GM21786 (cell line): ENCODE data around the gene ROGDI.

Experiments
- ATAC-seq: cut with Tn5 transposase; IDR thresholded peaks from one replicate; pipeline ENCODE4 v1.9.1; 2021; ENCODE audit not compliant: unreplicated experiment

Gene ROGDI

DNA sequence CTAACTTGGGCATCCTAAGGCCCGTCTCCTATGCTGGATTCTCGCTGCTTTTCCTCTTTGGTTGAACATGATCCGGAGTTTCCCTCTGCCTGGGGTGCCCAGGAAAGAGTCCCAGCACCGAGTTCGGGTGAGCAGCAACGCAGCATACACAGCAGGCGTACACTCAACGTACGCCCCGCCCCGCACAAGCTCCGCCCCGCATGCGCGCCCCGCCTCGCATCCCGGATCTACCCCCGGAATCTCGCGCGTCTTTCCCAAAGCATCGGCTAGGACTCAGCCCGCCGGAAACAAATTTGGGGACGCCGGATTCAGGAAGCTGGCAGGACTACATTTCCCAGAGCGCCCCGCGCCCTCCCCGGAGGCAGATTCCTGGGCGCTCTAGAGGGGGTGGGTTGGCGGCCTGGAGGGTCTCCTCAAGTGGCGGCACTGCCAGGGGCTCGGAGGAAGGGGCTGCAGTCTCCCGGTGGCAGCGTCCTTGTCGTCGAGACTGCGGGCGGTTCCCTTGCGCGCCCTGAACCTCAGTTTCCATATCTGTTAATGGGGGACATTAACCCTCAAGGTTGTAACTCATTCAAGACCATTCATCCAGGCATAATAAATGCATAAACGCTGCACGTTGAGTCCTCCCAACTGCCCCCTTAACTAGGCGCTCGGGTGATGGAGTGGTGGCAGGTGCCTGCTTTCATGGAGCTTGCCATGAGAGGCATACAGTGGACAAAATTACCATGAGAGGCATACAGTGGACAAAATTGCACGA, 33.7 kb downstream of the ROGDI start:
- peak; percentile 62 for ATAC-seq

DNA sequence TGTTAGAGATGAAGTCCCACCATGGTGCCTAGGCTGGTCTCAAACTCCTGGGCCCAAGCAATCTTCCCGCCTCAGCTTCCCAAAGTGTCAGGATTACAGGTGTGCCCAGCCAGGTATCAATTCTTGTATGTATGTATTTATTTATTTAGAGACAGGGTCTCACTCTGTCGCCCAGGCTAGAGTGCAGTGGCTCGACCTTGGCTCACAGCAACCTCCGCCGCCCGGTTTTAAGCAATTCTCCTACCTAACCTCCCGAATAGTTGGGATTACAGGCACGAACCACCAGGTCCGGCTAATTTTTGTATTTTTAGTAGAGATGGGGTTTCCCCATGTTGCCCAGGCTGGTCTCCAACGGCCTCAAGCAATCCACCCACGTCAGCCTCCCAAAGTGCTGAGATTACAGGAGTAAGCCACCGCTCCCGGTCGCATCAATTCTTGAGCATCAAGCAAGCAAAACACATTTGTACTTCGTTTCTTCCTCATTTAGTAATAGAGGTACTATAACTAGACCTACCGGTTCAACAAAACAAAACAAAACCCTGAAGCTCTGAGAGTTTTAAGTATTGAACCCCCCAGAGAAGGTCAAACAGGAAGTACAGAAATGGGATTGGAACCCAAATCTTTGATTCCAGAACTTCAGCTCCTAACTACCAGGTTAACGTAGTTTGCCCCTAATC, 34.4 kb downstream of the ROGDI start:
- no peak for ATAC-seq

DNA sequence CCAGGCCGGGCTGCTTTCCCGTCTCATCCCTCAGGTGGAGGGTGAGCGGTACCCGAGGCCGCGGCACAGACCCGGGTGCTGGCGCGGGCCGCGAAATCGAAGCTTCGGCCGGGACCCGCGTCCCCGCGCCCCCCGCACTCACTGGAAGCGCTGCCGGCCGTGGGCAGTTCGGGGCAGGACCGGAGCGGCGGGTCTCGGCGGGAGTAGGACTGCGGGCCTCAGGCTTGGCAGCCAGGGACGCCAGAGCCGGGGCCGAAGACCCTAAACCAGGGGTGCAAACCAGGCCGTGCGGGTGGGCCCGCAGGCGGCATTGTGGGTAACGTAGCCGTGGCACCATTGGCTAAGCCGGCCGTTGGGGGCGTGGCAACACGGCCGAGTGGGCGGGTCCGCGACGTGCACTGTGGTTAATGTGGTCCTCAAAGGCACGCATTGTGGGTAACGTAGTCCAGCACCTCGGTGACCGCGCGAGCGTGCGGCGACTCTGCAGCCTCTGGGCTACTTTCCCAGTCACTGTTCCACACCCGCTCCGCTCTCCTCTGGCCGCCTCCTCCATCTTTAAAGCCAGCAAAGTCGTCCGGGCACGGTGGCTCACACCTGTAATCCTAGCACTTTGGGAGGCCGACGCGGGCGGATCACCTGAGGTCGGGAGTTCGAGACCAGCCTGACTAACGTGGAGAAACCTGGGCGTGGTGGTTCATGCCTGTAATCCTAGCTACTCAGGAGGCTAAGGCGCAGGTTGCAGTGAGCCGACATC, 35.4 kb downstream of the ROGDI start, which contains the start of gene ZNF500:
Gene ZNF500, minus strand, starts transcription at position 288 of the 754 bp plus-strand sequence. CDS start 1,184 bp downstream, outside the sequence.
- ATAC-seq, result peak; percentile 91

DNA sequence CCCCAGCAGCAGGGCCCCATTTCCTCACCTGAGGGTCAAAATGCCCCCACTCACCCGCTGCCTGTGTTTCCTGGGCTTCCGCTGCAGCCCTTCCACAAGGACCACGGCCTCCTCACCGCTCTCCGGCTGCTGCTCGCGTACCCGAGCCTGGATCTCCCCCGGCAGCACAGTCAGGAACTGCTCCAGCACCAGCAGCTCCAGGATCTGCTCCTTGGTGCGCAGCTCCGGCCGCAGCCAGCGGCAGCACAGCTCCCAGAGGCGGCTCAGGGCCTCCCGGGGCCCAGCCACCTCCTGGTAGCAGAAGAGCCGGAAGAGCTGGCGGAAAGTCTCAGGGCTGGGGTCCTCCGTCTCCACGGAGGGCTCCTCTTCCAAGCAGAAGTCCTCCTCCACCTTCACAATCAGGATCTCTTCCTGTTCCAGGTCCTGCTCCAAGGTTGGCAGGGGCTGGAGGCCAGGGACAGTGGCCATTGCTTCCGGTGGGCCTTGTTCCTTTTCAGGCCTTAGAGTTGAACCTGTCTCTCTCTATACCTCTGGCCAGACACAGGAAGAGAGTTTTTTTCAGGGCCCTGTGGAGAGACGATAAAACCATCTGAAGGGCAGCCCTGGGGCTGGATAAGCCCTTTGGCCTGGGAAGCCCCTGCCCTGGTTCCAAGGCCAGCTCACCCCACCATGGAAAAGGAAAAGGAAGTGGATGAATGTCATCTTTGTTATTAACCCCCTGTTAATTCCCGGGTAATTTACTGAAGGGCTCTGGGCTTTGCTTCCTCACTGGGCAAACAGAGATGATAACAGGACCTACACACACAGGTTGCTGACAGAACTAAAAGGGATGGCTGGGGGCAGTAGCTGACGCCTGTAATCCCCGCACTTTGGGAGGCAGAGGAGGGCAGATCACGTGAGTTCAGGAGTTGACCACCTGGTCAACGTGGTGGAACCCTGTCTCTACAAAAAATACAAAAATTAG, 36.6 kb downstream of the ROGDI start:
- no peak for ATAC-seq

DNA sequence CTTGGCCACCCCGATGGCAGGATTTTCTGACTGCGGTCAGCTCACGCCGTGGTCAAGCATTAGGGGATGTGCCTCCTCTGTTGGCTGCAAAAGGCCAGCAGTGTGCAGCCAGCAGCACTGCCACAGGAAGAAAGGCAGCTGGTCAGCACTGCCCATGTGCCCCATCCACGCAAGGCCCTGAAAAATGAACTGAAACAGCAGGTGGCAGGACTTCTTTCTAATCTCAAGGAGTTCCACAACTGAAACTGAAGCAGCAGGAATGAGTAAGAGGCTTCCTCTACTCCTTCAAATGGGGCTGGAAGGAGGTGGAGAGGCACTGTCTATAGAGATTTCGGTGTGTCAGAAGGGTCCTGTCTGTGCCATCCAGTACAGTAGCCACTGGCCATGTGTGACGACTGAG, 38.6 kb downstream of the ROGDI start:
- no peak for ATAC-seq

DNA sequence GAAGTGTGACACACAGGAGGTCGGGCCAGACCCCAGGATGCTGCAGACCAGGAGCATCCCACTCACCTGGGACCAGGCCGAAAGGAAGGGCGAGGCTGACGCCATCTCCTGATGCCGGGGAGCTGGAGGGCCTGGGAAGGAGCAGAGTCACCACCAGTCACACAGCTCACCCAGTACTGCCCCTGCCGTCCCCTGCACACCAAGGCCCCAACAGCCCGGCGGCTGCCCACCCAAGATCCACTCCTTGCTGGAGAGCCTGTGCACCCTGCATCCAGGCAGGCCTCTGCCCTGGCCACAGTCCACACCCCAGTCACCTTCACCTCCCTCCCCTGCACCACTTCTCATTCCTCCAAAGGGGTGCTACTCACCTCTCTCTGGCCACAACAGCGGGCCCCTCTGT, 40.2 kb downstream of the ROGDI start:
- ATAC-seq, result no peak

DNA sequence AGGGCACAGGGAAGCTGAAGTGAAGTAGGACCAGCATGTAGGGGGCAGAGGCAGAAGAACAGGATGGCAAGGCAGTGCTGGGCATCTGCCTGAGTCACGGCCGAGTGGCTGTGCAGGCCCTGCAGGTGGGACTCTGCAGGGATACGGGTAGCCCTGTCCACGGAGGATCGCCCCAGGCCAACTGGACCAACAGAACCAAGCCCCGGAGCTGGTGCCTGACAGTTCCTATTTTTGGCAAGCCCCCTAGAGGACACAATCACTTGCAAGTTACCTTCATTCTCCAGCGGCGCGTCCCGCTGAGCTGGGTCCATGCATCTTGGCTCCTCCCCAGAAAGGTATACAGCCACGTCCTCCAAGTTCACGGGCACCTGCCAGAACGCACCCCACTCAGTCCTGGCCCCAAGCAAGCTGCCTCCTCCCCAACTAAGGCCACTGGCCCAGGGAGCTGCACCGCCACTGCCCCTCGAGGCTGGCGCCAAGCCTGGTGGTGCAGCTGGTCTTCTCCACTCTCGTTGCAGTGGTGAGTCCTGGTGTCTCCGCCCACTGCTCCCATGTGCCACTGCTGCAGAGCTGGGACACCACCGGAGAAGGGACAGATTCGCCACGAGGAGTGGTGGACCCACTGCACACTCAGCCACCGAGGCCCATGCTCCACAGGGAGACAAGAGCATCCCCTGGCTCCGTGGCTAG, 42.1 kb downstream of the ROGDI start:
- no peak for ATAC-seq

DNA sequence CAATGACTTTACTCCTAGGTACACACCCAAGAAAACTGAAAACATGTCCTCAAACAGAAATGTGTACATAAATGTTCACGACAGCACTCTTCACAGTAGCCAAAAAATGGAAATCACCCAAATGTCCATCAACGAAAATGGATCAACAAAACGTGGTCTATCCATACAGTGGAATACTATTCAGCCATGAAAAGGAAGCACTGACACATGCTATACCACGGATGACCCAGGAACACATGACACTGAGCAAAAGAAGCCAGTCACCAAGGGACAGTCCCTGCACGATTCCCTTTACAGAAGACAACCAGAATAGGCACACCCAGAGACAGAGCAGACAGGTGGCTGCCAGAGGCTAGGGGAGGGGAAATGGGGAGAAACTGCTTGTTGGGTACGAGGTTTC, 46.7 kb downstream of the ROGDI start:
- no peak for ATAC-seq

DNA sequence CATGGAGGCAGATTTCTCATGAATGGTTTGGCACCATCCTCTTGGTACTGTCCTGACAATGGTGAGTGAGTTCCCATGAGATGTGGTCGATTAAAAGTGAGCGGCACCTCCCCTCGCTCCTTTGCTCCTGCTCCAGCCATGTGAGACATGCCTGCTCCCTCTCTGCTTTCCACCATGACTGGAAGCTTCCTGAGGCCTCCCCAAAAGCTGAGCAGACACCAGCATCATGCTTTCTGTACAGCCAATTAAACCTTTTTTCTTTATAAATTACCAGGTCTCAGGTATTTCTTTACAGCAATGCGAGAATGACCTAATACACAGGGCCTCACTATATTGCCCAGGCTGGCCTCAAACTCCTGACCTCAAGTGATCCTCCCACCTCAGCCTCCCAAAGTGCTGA, 47.6 kb downstream of the ROGDI start:
- ATAC-seq, result no peak

DNA sequence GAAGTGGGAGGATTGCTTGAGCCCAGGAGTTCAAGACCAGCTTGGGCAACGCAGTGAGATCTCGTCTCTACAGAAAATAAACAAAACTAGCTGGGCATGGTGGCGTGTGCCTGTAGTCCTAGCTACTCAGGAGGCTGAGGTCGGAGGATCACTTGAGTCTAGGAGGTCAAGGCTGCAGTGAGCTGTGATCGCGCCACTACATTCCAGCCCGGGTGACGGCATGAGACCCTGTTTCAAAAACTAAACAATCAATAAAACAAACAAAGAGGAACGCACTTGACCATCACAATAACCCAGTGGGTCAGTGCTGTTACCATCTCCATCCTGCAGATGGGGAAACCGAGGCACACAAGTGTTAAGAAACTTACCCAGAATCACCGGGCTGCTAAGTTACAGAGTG, 49.2 kb downstream of the ROGDI start:
- ATAC-seq, result no peak

DNA sequence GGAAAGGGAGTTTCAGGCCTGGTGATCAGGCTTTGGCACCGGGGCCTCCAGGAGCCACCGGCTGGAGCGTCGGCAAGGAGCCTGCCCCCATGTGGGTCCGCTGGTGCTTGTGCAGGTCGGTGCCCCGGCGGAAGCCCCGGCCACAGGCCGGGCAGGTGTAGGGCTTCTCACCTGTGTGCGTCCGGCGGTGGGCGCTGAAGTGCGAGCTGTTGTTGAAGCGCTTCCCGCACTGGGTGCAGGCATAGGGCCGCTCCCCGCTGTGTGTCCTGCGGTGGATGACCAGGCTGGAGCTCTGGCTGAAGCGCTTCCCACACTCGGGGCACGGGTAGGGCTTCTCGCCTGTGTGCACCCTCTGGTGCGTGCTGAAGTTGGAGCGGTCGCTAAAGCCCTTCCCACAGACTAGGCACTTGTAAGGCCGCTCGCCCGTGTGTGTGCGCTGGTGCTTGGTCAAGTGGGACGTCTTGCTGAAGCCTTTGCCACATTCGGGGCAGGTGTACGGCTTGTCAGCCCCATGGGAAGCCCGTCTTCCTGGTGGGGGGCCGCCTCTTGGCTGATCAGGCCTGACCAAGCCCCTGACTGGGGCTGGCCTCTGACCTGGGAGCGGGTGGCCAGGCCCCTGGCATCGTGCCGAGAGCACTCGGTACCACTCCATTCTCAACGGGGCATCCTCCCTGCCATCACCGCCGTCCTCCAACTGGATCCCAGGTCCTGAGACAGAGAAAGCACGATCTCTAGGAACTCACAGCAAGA, 49.9 kb downstream of the ROGDI start:
- ATAC-seq, result no peak

DNA sequence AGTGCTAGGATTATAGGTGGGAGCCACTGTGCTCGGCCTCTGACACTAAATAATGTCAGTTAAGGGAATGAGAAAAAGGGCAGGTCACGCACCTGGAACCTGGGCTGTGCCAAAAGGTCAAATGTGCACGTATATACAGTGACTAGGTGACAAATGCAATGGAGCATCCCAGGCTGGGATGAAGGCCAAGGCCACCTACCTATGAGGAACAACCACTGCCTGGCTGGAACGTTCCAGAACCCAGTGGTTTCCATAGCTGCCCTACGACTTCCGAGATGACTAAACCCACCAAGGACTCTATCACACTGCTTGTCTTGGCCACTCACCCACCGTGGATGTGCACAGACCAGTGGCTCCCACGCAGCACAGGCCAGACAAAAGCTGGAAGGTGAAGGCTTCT, 51.5 kb downstream of the ROGDI start:
- ATAC-seq, result no peak

DNA sequence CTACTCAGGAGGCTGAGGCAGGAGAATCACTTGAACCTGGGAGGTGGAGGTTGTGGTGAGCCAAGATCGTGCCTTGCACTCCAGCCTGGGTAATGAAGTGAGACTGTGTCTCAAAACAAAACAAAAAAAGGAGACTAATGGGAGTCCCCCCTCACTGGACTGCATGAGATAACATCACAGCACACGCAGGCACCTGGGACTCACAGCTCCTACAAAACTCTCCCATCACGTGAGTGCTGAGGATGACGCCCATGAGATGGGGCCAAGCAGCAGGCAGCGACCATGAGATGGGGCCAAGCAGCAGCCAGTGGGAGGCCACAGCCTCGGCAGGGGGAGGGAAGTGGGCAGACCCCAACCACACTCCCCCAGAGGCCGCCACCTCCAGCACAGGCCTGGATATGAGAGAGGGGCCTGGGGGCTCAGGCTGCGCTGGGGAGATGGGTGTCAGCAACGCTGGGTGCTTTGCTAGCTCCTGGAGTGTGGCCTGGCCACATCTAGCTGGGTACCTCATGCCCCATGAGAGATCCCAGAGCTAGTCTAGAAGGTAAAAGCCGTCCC, 52.7 kb downstream of the ROGDI start:
- ATAC-seq, result no peak

DNA sequence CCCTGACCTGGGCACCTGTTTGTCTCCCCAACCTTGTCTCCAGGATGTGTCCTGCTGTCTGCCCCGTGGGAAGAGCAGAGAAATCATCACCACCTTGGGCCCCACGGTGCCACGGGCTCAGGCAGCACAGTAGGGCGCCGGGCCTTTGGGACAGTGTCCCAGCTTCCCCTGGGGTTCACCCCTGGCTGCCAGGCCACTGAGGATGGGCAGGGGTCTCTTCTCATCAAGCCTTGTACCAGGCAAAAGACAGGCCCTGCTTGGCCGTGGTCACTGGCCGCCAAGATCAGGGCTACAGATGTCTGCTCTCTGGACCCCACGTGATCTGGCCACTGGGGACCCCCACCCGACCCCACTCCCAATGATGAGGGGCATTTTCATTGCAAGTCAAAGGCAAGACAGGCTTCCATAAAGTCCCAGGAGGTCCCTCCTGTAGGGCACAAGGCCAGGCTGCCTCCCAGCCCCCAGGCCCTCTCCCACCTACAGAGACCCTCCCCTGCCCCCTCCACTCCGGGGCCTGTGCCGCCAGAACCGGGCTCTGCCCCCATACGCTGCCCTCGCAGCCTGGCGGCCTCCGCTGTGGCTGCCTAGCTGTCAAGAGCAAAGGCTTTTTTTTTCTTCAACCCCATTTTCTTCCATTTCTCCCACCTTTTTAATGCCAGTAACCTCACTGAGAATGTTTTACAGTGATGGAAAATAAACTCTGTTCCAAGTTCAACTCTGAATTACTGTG, 53.6 kb downstream of the ROGDI start:
- no peak for ATAC-seq

DNA sequence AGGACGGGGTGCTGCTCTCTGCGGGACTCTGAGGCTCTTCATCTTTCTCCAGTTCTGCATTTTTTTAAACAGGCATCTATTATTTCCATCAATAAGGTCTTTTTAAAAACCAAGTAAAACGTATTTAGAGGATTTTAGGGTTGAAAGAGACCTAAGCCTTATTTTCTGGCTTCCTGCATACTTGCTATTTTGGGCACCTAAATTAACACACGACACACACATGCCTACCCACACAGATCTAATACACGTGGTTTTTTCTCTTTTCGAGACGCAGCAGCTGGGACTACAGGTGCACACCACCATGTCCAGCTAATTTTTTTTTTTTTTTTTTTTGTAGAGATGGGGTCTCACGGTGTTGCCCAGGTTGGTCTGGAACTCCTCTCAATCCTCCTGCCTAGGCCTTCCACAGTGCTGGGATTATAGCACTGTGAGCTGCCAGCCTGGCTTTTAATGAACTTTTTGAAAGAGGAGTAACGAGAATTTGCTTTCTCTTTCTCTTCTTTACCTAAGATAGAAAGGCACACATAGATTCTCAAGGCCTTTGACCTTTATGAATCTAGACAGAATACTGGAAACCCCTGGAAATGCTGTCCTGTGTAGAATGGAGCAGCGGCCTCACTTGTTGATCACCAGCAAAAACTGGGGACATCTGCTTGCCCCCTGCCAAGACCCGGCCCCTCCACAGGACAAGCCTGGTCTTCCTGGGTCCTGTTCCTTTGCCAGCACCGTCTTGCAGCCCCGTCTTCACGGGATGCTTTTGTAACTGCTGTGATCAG, 54.3 kb downstream of the ROGDI start:
- no peak for ATAC-seq

DNA sequence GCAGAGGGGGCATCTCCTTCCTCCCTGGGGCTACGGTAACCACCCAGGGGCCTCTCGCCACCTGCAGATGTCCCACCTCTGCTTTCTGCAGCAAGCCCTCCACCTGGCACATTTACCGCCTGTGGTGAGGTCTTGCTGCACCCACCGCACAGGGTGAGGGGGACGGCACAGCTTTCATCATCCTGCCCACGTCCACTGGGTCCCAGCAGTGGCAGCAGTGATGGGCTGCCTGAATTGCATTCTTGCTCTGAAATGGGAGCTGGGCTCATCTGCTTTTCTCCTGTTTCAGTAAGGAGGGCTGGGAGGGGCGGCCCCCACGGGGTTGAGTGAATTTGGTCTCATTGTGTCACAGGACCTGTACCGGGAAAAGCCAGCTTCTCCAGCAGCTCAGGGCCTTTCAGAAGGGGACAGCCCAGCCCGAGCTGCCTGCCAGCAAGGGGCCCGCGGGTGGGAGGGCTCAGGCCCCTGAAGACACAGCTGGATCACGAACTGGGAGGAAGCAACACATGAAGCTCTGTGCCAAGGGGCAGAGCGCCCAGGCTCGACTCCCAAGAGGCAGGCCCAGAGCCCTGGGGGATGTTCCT, 55.4 kb downstream of the ROGDI start:
- no peak for ATAC-seq
